SKM-1 treated with dmso at 0.1 percent for 144 hours (cell line): Measurements from ENCODE around the gene PNPLA2.

ENCODE experiments used
- DNase-seq: peaks from one replicate; lab custom pipeline; 2025; ENCODE audit not compliant: unreplicated experiment; lab: John Stamatoyannopoulos, UW

The PNPLA2 gene

GRCh38 chr11:869399-870126 lies 50.8 kb downstream of the PNPLA2 start:
- DNase-seq: no peak

GRCh38 chr11:870127-870413 lies 51.4 kb downstream of the PNPLA2 start:
- no peak for DNase-seq

GRCh38 chr11:870418-870817 lies 51.7 kb downstream of the PNPLA2 start:
- no peak for DNase-seq

- no peak for DNase-seq
Measured at GRCh38 chr11:871472-871871, 52.8 kb downstream of the PNPLA2 start.

- no peak for DNase-seq
Measured at GRCh38 chr11:872799-873198, 54.1 kb downstream of the PNPLA2 start.

- DNase-seq: no peak
Measured at GRCh38 chr11:873706-874105, 55.0 kb downstream of the PNPLA2 start.
